Body of pancreas (tissue), 4 donors: ENCODE measurements around the gene MUS81. TPM values are rescaled to one million over a fixed set of nuclear protein-coding genes. Genes with fewer than 3 reads are reported as not detected.

Experiments
- ATAC-seq: fragments of 150-250 bp; one replicate; pipeline ENCODE4 v1.9.1; 2016
- DNase-seq, 4 donors: peaks; one replicate each; pipeline ENCODE4 v3.0.0-alpha.2; 2019
- H3K27ac ChIP-seq, 4 donors: fragments of 200-600 bp; sonication (generic); 1 replicate in 3 of 4; 2 replicates in 1 of 4; pipeline versions ENCODE4 v1.5.1 to v1.6.1; 2016 to 2019; ENCODE audit warnings: mild to moderate bottlenecking in 1 of 4, mixed read lengths in 1 of 4, moderate library complexity in 1 of 4
- H3K27me3 ChIP-seq, 2 donors: fragments of 200-600 bp; sonication (generic); one replicate each; pipeline ENCODE4 v1.6.0; 2016; ENCODE audit warnings: mild to moderate bottlenecking in 1 of 2
- H3K36me3 ChIP-seq, 2 donors: fragments of 200-600 bp; sonication (generic); replicated peaks in 1 of 2; 2 replicates each; pipeline ENCODE4 v1.5.1; 2016; ENCODE audit warnings: low read depth in 2 of 2; ENCODE audit not compliant: insufficient read depth in 1 of 2
- H3K4me1 ChIP-seq: fragments of 200-600 bp; sonication (generic); one replicate; pipeline ENCODE4 v1.6.0; 2016
- H3K4me3 ChIP-seq, 2 donors: fragments of 200-600 bp; sonication (generic); 1 replicate in 1 of 2; 2 replicates in 1 of 2; pipeline ENCODE4 v1.5.1; 2016 to 2019
- H3K9me3 ChIP-seq, 3 donors: fragments of 200-600 bp; sonication (generic); 1 replicate in 2 of 3; 2 replicates in 1 of 3; pipeline ENCODE4 v1.5.1; 2016
- POLR2A ChIP-seq, 3 donors: fragments of 450-650 bp; IDR thresholded peaks; one replicate each; pipeline ENCODE4 v1.6.1; 2016; ENCODE audit warnings: antibody characterized with exemption in 3 of 3, mild to moderate bottlenecking in 2 of 3
- WGBS, 2 donors: methylation state at CpG; one replicate each; pipeline ENCODE4 v1.1.5; 2017; 5-methylcytosine and 5-hydroxymethylcytosine counted together
- intact Hi-C: fragments of 100-400 bp; cut with DNase I; formaldehyde crosslinking; loops from one replicate; pipeline ENCODE4 v1.15.1; 2023
- total RNA-seq, 2 donors: library from RNA; depleted of rRNA; stranded (reverse); fragments of >200 nt; gene quantifications; one replicate each; pipeline ENCODE4 v1.1.0, GENCODE V29; 2016
- TF ChIP-seq, protein P1 (sequence below), 7 experiments: fragments of 450-650 bp in 4 of 7; fragments of 200-600 bp in 3 of 7; sonication (generic) in 3 of 7; IDR thresholded peaks; one replicate each; pipeline ENCODE4 v1.5.1; 2016 to 2019; ENCODE audit warnings: antibody characterized with exemption in 7 of 7

The MUS81 gene
- total RNA-seq, 2 donors from 2014 or later, result 38.2 to 40.5 TPM

GRCh38 chr11:65884716-65885092 lies 24.5 kb downstream of the MUS81 start:
- Histone ChIP-seq H3K4me3 (no peak overlapping the region), H3K9me3 (no peaks in the 10 kb centered on the region), H3K27ac (no peak overlapping the region), H3K27me3 (no peaks in the 10 kb centered on the region), H3K36me3 (peaks cover 0 to 7% of the 10 kb centered on the region in 2 donors), H3K4me1 (peaks cover 27% of the 10 kb centered on the region)
- ATAC-seq (peak; percentile 37), DNase-seq (peak; percentile 75 to 82 (median 80))
- 0 to 18% methylated on average over 3 to 9 of the region's 9 CpGs for WGBS, 2 donors
- TF ChIP-seq POLR2A (IDR thresholded peaks at IDR 0.05), result no peak
- TF ChIP-seq, protein P1, sequence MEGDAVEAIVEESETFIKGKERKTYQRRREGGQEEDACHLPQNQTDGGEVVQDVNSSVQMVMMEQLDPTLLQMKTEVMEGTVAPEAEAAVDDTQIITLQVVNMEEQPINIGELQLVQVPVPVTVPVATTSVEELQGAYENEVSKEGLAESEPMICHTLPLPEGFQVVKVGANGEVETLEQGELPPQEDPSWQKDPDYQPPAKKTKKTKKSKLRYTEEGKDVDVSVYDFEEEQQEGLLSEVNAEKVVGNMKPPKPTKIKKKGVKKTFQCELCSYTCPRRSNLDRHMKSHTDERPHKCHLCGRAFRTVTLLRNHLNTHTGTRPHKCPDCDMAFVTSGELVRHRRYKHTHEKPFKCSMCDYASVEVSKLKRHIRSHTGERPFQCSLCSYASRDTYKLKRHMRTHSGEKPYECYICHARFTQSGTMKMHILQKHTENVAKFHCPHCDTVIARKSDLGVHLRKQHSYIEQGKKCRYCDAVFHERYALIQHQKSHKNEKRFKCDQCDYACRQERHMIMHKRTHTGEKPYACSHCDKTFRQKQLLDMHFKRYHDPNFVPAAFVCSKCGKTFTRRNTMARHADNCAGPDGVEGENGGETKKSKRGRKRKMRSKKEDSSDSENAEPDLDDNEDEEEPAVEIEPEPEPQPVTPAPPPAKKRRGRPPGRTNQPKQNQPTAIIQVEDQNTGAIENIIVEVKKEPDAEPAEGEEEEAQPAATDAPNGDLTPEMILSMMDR (IDR thresholded peaks at IDR 0.05), result peak; percentile 97 to 100 (median 99)
- intact Hi-C loops, result loop anchor here (5.0 kb wide), 1 partner anchor 98 kb away; no protein-coding TSS in a partner anchor

DNA sequence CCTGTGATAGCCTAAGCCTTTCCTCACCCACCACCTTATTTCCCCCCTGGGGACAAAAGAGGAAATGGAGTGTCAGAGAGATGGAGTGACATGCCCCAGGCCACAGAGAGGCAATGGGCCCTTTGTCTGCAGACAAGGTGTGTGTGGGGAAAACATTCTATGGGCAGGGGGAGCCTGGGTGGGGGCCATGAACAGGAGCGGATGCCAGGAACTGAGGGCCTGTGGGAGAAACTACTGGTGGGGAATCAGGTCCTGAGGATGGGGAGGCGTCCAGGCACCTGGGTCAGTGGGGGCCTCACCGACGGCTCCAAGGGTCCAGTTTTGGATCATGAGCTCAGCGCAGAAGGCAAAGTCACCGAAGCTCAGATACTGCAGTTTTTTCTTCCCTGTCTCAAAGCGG lies 25.0 kb downstream of the MUS81 start:
- Histone ChIP-seq H3K9me3 (no peaks in the 10 kb centered on the region), H3K4me3 (no peak overlapping the region), H3K4me1 (peaks cover 32% of the 10 kb centered on the region), H3K27me3 (no peaks in the 10 kb centered on the region), H3K27ac (no peak overlapping the region), H3K36me3 (peaks cover 0 to 7% of the 10 kb centered on the region in 2 donors)
- no peak for TF ChIP-seq POLR2A (IDR thresholded peaks at IDR 0.05)
- TF ChIP-seq, protein P1 (IDR thresholded peaks at IDR 0.05), result no peak
- DNase-seq (no peak), ATAC-seq (no peak)
- intact Hi-C loops, result no loop called here
- 76 to 87% methylated on average over 5 to 7 of the region's 7 CpGs for WGBS, 2 donors

GRCh38 chr11:65885808-65886536 lies 25.7 kb downstream of the MUS81 start:
- no peak for TF ChIP-seq POLR2A (IDR thresholded peaks at IDR 0.05)
- TF ChIP-seq, protein P1 (IDR thresholded peaks at IDR 0.05), result no peak
- no peaks in the 10 kb centered on the region for H3K27me3 ChIP-seq
- H3K9me3 ChIP-seq, result no peaks in the 10 kb centered on the region
- peaks cover 38% of the 10 kb centered on the region for H3K4me1 ChIP-seq
- H3K36me3 ChIP-seq, result peaks cover 0 to 7% of the 10 kb centered on the region in 2 donors
- H3K4me3 ChIP-seq, result no peak overlapping the region
- ATAC-seq, result no peak
- no peak overlapping the region for H3K27ac ChIP-seq
- intact Hi-C loops, result no loop called here
- 86% methylated on average over 12 of the region's 12 CpGs for WGBS, 2 donors
- no peak for DNase-seq

DNA sequence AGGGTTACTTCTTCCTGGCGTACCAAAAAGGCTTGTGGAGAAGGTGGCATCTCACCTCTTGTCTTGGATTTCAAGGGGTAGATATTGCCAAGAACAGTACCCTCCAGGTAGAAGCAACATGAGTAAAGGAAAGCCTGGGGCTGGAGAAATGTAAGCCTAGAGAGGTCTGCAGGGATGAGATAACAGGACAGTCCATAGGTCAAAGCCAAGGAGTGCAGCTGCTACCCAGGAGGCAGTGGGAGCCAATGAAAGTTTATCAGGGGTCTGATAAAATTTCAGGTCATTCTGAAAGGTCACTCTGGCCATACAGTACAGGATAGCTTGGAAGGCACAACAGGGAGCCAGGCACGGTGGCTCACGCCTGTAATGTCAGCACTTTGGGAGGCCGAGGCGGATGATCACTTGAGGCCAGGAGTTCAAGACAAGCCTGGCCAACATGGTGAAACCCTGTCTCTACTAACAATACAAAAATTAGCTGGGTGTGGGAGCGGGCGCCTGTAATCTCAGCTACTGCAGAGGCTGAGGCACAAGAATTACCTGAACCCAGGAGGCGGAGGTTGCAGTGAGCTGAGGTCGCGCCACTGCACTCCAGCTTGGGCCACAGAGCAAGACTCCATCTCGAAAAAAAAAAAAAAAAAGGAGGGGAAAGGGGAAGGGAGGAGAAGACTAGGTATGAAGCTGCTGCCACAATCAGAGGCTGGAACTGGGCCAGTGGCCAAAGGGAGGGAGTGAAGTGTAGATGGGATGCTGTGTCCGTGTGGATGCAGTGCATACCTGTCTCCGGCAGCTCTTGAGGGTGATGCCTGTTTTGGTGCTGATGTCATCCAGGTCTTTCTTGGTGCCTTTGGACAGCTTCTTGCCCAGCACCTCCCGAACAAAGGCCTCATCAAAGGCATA lies 26.8 kb downstream of the MUS81 start:
- intact Hi-C loops, result no loop called here
- Histone ChIP-seq H3K36me3 (peaks cover 0 to 7% of the 10 kb centered on the region in 2 donors), H3K4me1 (peaks cover 49% of the 10 kb centered on the region), H3K9me3 (no peaks in the 10 kb centered on the region), H3K27ac (peak overlapping the region in 2 of 4 donors; percentile 85 to 91), H3K4me3 (no peak overlapping the region), H3K27me3 (no peaks in the 10 kb centered on the region)
- TF ChIP-seq, protein P1 (IDR thresholded peaks at IDR 0.05), result no peak
- no peak for TF ChIP-seq POLR2A (IDR thresholded peaks at IDR 0.05)
- 78 to 85% methylated on average over 13 to 14 of the region's 14 CpGs for WGBS, 2 donors
- ATAC-seq (no peak), DNase-seq (no peak)
